IPS-18a (cell line): ENCODE results near the gene SAMD1.

Experiments used
- H3K27ac ChIP-seq: one replicate; pipeline ENCODE4 v1.5.1; 2013; ENCODE audit warnings: low read length
- H3K27me3 ChIP-seq: one replicate; pipeline ENCODE4 v1.6.1; 2013; ENCODE audit warnings: mild to moderate bottlenecking, low read length; ENCODE audit not compliant: control insufficient read depth, insufficient read depth
- H3K36me3 ChIP-seq: one replicate; pipeline ENCODE4 v1.6.1; 2013; ENCODE audit warnings: low read depth, low read length; ENCODE audit not compliant: control insufficient read depth
- H3K4me1 ChIP-seq: one replicate; pipeline ENCODE4 v1.6.1; 2013; ENCODE audit warnings: low read depth, low read length; ENCODE audit not compliant: control insufficient read depth
- H3K4me3 ChIP-seq: one replicate; pipeline ENCODE4 v1.5.1; 2013; ENCODE audit warnings: low read length
- H3K9ac ChIP-seq: one replicate; pipeline ENCODE4 v1.6.1; 2013; ENCODE audit warnings: mild to moderate bottlenecking, low read length, moderate library complexity
- H3K9me3 ChIP-seq: one replicate; pipeline ENCODE4 v1.6.1; 2013; ENCODE audit warnings: low read depth, low read length; ENCODE audit not compliant: control insufficient read depth

The SAMD1 gene

GRCh38 chr19:14112051-14112808 lies 21.7 kb upstream of the SAMD1 start:
- H3K9ac ChIP-seq: no peak overlapping the region

GRCh38 chr19:14111486-14111885 lies 20.9 kb upstream of the SAMD1 start:
- Histone ChIP-seq H3K27ac (no peak overlapping the region), H3K27me3 (no peaks in the 10 kb centered on the region), H3K9me3 (no peaks in the 10 kb centered on the region), H3K4me1 (peaks cover 11% of the 10 kb centered on the region), H3K9ac (no peak overlapping the region), H3K36me3 (no peaks in the 10 kb centered on the region), H3K4me3 (no peak overlapping the region)

More at GRCh38 chr19:14112051-14112808, 21.7 kb upstream of the SAMD1 start:
- Histone ChIP-seq H3K27me3 (no peaks in the 10 kb centered on the region), H3K27ac (no peak overlapping the region), H3K36me3 (no peaks in the 10 kb centered on the region), H3K9me3 (no peaks in the 10 kb centered on the region), H3K4me1 (peaks cover 11% of the 10 kb centered on the region), H3K4me3 (no peak overlapping the region)

- no peak overlapping the region for H3K9ac ChIP-seq
- no peaks in the 10 kb centered on the region for H3K9me3 ChIP-seq
- no peaks in the 10 kb centered on the region for H3K36me3 ChIP-seq
- H3K4me1 ChIP-seq: peaks cover 11% of the 10 kb centered on the region
- H3K27ac ChIP-seq: no peak overlapping the region
- H3K4me3 ChIP-seq: no peak overlapping the region
- no peaks in the 10 kb centered on the region for H3K27me3 ChIP-seq
Measured at GRCh38 chr19:14110650-14111049, 20.1 kb upstream of the SAMD1 start.

- no peak overlapping the region for H3K9ac ChIP-seq
- no peaks in the 10 kb centered on the region for H3K36me3 ChIP-seq
- no peak overlapping the region for H3K27ac ChIP-seq
- no peaks in the 10 kb centered on the region for H3K9me3 ChIP-seq
- H3K4me1 ChIP-seq: peaks cover 6% of the 10 kb centered on the region
- H3K27me3 ChIP-seq: no peaks in the 10 kb centered on the region
- H3K4me3 ChIP-seq: no peak overlapping the region
Measured at GRCh38 chr19:14107581-14108461, 17.3 kb upstream of the SAMD1 start.

- no peak overlapping the region for H3K27ac ChIP-seq
- H3K36me3 ChIP-seq: no peaks in the 10 kb centered on the region
- no peak overlapping the region for H3K9ac ChIP-seq
- no peaks in the 10 kb centered on the region for H3K4me1 ChIP-seq
- no peaks in the 10 kb centered on the region for H3K9me3 ChIP-seq
- H3K4me3 ChIP-seq: no peak overlapping the region
- no peaks in the 10 kb centered on the region for H3K27me3 ChIP-seq
Measured at GRCh38 chr19:14106840-14107239, 16.3 kb upstream of the SAMD1 start.

- Histone ChIP-seq H3K27ac (no peak overlapping the region), H3K9me3 (no peaks in the 10 kb centered on the region), H3K4me1 (no peaks in the 10 kb centered on the region), H3K27me3 (no peaks in the 10 kb centered on the region), H3K4me3 (no peak overlapping the region), H3K36me3 (peaks cover 3% of the 10 kb centered on the region), H3K9ac (no peak overlapping the region)
Measured at GRCh38 chr19:14105680-14106079, 15.1 kb upstream of the SAMD1 start.

- no peaks in the 10 kb centered on the region for H3K9me3 ChIP-seq
- peaks cover 3% of the 10 kb centered on the region for H3K36me3 ChIP-seq
- H3K4me3 ChIP-seq: no peak overlapping the region
- no peak overlapping the region for H3K27ac ChIP-seq
- no peak overlapping the region for H3K9ac ChIP-seq
- no peaks in the 10 kb centered on the region for H3K4me1 ChIP-seq
- H3K27me3 ChIP-seq: no peaks in the 10 kb centered on the region
Measured at GRCh38 chr19:14103310-14103709, 12.8 kb upstream of the SAMD1 start.

- Histone ChIP-seq H3K27ac (no peak overlapping the region), H3K36me3 (peaks cover 3% of the 10 kb centered on the region), H3K9me3 (no peaks in the 10 kb centered on the region), H3K9ac (no peak overlapping the region), H3K4me3 (no peak overlapping the region), H3K27me3 (no peaks in the 10 kb centered on the region), H3K4me1 (no peaks in the 10 kb centered on the region)
Measured at GRCh38 chr19:14102756-14103155, 12.2 kb upstream of the SAMD1 start.

- peaks cover 3% of the 10 kb centered on the region for H3K36me3 ChIP-seq
- H3K4me1 ChIP-seq: no peaks in the 10 kb centered on the region
- no peak overlapping the region for H3K4me3 ChIP-seq
- no peak overlapping the region for H3K27ac ChIP-seq
- no peak overlapping the region for H3K9ac ChIP-seq
- H3K9me3 ChIP-seq: no peaks in the 10 kb centered on the region
- H3K27me3 ChIP-seq: no peaks in the 10 kb centered on the region
Measured at GRCh38 chr19:14102102-14102696, 11.6 kb upstream of the SAMD1 start.

GRCh38 chr19:14101003-14101545 lies 10.5 kb upstream of the SAMD1 start:
- Histone ChIP-seq H3K4me1 (no peaks in the 10 kb centered on the region), H3K36me3 (peaks cover 6% of the 10 kb centered on the region), H3K9ac (no peak overlapping the region), H3K4me3 (no peak overlapping the region), H3K27me3 (no peaks in the 10 kb centered on the region), H3K9me3 (no peaks in the 10 kb centered on the region), H3K27ac (no peak overlapping the region)

GRCh38 chr19:14097532-14098151 lies 7.1 kb upstream of the SAMD1 start:
- Histone ChIP-seq H3K27ac (no peak overlapping the region), H3K4me1 (no peaks in the 10 kb centered on the region), H3K9ac (no peak overlapping the region), H3K27me3 (no peaks in the 10 kb centered on the region), H3K4me3 (no peak overlapping the region), H3K9me3 (peaks cover 9% of the 10 kb centered on the region), H3K36me3 (peaks cover 6% of the 10 kb centered on the region)
